Pulmonary artery endothelial cell (primary cell): Measurements from ENCODE around the gene RMI2. TPM values are rescaled to one million over a fixed set of nuclear protein-coding genes. Genes with fewer than 3 reads are reported as not detected.

ENCODE experiments used
- DNase-seq: peaks from one replicate; pipeline ENCODE4 v3.0.0-alpha.2; 2011; ENCODE audit warnings: low read depth, low spot score
- total RNA-seq: library from RNA; depleted of rRNA; stranded (reverse); fragments of >200 nt; gene quantifications from 2 replicates; pipeline ENCODE4 v1.2.3, GENCODE V29; 2014

The RMI2 gene
- total RNA-seq, 1 donor from 2014 or later, result 5.9 TPM

DNA sequence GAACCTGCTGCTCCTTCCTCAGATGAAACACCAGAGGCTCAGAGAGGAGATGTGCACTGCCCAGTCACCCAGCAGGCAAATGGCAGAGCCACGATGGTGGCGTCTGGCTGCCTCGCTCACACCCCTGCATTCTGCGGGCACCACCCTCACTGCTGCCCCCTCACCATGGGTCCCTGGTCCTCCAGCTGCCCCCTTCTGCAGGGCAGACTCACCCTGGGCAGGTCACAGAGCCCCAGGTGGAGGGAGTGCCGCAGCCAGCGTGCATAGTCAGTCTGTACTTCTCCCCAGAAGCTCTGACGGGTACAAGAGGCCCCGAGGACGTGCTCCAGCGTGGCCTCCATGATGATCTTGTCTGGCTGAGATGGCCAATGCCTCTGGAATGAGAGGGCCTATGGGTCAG is 52.9 kb downstream of the RMI2 start:
- DNase-seq, result no peak

DNA sequence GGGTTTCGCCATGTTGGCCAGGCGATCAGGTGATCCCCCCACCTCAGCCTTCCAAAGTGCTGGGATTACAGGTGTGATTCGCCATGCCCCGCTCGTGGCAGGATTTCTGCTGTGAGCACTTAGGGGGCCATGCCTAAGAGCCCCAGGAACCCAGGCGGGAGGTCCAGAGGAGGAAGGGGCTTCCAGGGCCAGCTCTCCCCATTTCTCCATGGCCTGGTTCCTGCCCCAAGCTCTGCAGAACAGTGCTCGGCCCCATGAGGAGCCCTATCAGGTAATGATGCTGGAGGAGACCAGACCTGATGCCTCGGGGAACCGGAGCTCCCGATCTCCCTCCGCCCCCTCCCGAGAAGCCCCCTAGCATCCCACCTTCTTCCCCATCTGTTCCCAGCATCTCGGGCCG is 53.6 kb downstream of the RMI2 start:
- no peak for DNase-seq

DNA sequence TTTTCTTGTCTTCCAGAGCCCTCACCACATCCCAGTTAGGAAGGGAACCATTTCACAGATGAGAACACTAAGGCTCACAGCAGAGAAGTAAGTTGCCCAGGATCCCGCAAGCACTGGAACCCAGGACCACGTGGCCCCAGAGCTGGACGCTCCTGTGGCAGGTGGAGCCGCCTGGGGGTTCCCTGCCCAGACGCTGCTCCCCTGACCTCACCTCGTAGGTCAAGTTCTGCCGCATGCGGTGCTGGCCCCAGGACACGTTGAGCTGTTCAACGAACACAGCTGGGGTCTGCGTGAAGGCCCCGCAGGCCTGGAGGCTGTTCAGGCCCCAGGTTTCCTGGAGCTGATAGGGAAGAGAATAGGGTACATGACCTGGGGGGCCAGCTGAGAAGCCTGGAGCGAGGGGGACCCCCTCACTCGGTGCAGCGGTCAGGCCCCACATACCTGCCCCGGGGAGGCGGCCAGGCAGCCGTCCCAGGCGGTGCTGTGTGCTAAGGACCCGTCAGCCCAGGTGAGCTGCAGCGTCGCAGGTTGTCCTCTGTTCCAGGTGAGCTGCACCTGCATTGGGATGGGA is 54.1 kb downstream of the RMI2 start:
- no peak for DNase-seq

DNA sequence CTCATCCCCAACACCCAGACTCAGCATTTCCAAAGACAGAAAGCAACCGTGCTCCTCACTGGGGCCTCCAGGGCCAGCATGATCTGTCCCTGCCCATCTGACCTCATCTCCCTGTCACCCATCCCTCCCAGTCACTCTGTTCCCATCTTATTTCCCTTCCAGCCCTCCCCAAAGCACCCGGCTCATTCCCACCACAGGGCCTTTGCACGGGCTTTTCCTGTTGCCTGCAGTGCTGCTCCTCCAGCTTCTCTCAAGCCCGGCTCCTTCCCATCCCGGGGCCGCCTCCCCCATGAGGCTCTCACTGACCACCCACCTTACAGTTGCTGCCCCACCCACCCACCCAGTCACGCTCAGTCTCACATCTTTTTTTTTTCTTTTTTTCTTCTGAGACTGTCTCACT is 54.8 kb downstream of the RMI2 start:
- no peak for DNase-seq

Other genes starting within 250 kb of the RMI2 start
- 0.73 and 1.9 TPM in 2 replicates for gene SOCS1, start 89.3 kb upstream of the RMI2 start, total RNA-seq
- gene TNP2, start 76.1 kb upstream of the RMI2 start, total RNA-seq, result not detected in 2 replicates
- gene PRM3, start 71.8 kb upstream of the RMI2 start, total RNA-seq, result not detected in 2 replicates
- not detected in 2 replicates for gene PRM2, start 69.0 kb upstream of the RMI2 start, total RNA-seq
- not detected in 2 replicates for gene PRM1, start 64.1 kb upstream of the RMI2 start, total RNA-seq
- gene LITAF, start 241.5 kb downstream of the RMI2 start, total RNA-seq, result 0.95 and 3.0 TPM in 2 replicates